PC-9 (cell line): ENCODE data around the gene GPLD1. TPM values are rescaled to one million over a fixed set of nuclear protein-coding genes. Genes with fewer than 3 reads are reported as not detected.

Experiments
- BruUV-seq: library from RNA; stranded (reverse); fragments of 400-500 nt; replicated peaks from 2 replicates; lab custom pipeline; 2021; lab: Mats Ljungman, UMichigan
- CTCF ChIA-PET: fragments of 300-600 bp; sonication (Branson Sonifier 250); formaldehyde crosslinking; loops from one replicate; lab custom pipeline; 2022; ENCODE audit warnings: antibody characterized with exemption; lab: Charles Lee
- POLR2A ChIA-PET: fragments of 300-600 bp; sonication (Branson Sonifier 250); formaldehyde crosslinking; loops from one replicate; lab custom pipeline; 2022; ENCODE audit warnings: antibody characterized with exemption; ENCODE audit not compliant: unreplicated experiment; lab: Charles Lee
- DNase-seq, 2 experiments: peaks; one replicate each; pipeline versions ENCODE4 v3.0.0 to v3.0.0-alpha.2; 2015 to 2022; ENCODE audit warnings: mixed read lengths in 1 of 2
- H2AFZ ChIP-seq: fragments of 200-600 bp; sonication (generic); 2 replicates; pipeline ENCODE4 v1.8.1; 2017; ENCODE audit warnings: antibody characterized with exemption
- H3F3A ChIP-seq: fragments of 200-600 bp; sonication (generic); 2 replicates; pipeline ENCODE4 v1.8.1; 2017; ENCODE audit warnings: antibody characterized with exemption, mild to moderate bottlenecking, low read depth; ENCODE audit not compliant: insufficient read depth
- H3K27ac ChIP-seq: fragments of 200-600 bp; sonication (generic); 2 replicates; pipeline ENCODE4 v1.6.1; 2016; ENCODE audit warnings: mixed run types
- H3K27me3 ChIP-seq: fragments of 200-600 bp; sonication (generic); 2 replicates; pipeline ENCODE4 v1.6.1; 2016; ENCODE audit warnings: low read depth, mixed run types; ENCODE audit not compliant: insufficient read depth
- H3K36me3 ChIP-seq: fragments of 200-600 bp; sonication (generic); 2 replicates; pipeline ENCODE4 v1.6.1; 2016; ENCODE audit warnings: low read depth, mixed run types
- H3K4me1 ChIP-seq: fragments of 200-600 bp; sonication (generic); replicated peaks from 2 replicates; pipeline ENCODE4 v1.6.1; 2016; ENCODE audit warnings: mixed run types; ENCODE audit not compliant: insufficient read depth
- H3K4me2 ChIP-seq: fragments of 200-600 bp; sonication (generic); 2 replicates; pipeline ENCODE4 v1.6.1; 2017; ENCODE audit warnings: mixed run types
- H3K4me3 ChIP-seq: fragments of 200-600 bp; sonication (generic); 2 replicates; pipeline ENCODE4 v1.6.1; 2016; ENCODE audit warnings: mixed run types
- H3K79me2 ChIP-seq: fragments of 200-600 bp; sonication (generic); 2 replicates; pipeline ENCODE4 v1.6.1; 2017; ENCODE audit warnings: low read depth, mixed run types
- H3K9me2 ChIP-seq: fragments of 200-600 bp; sonication (generic); 2 replicates; pipeline ENCODE4 v1.8.1; 2017; ENCODE audit warnings: mild to moderate bottlenecking; ENCODE audit not compliant: insufficient read depth
- H3K9me3 ChIP-seq: fragments of 200-600 bp; sonication (generic); 2 replicates; pipeline ENCODE4 v1.8.1; 2016; ENCODE audit warnings: low read depth; ENCODE audit not compliant: insufficient read depth
- H4K20me1 ChIP-seq: fragments of 200-600 bp; sonication (generic); 2 replicates; pipeline ENCODE4 v1.8.1; 2017; ENCODE audit not compliant: insufficient read depth
- EZH2 ChIP-seq: fragments of 200-600 bp; sonication (generic); IDR thresholded peaks from 2 replicates; pipeline ENCODE4 v1.8.0; 2017; ENCODE audit warnings: antibody characterized with exemption, low read depth
- intact Hi-C: fragments of 100-400 bp; cut with micrococcal nuclease; formaldehyde crosslinking; loops from one replicate; pipeline ENCODE4 v1.10.0; 2022; ENCODE audit not compliant: unreplicated experiment
- total RNA-seq: library from RNA; stranded (reverse); gene quantifications from 2 replicates; pipeline ENCODE4 v1.2.3, GENCODE V29; 2021
- TF ChIP-seq, protein P1 (sequence below): fragments of 200-600 bp; sonication (generic); conservative IDR thresholded peaks from 2 replicates; pipeline ENCODE4 v1.6.1; 2017; ENCODE audit warnings: mixed run types, antibody characterized with exemption, mild to moderate bottlenecking, moderate library complexity

Gene GPLD1
- total RNA-seq, 1 experiment from 2014 or later, result 2.0 TPM

DNA sequence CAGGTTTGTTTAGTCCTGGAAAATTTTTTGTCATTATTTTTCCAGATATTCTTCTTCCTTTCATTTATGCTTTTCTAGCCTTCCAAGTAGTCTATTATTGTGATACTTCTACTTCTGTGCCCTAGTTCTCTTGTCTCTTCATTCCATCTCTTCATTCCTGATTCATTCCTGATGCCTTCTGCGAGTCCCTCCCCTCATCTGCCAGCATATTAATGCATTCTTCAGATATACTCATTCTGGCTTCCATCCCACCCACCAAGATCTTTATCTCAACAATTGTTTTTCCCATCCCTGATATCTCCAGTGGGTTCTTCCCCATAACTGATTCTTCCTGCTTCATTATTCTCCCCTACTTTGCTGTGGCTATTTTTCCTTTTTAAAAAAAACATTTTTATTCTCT lies 40.6 kb upstream of the GPLD1 start:
- ChIA-PET POLR2A (no interaction called here), CTCF (interaction anchor here (0.6 kb wide), 1 partner anchor 1582 kb away, joined by 4 read pairs; no protein-coding TSS in a partner anchor)
- Histone ChIP-seq H3K4me2 (no peak overlapping the region), H3K27ac (no peak overlapping the region), H3K4me3 (no peak overlapping the region), H3K36me3 (no peaks in the 10 kb centered on the region), H3K9me2 (no peaks in the 10 kb centered on the region), H3K4me1 (no peaks in the 10 kb centered on the region), H3K9me3 (no peaks in the 10 kb centered on the region), H3F3A (no peaks in the 10 kb centered on the region), H3K27me3 (no peaks in the 10 kb centered on the region), H4K20me1 (no peaks in the 10 kb centered on the region), H2AFZ (no peak overlapping the region), H3K79me2 (no peaks in the 10 kb centered on the region)
- TF ChIP-seq, protein P1, sequence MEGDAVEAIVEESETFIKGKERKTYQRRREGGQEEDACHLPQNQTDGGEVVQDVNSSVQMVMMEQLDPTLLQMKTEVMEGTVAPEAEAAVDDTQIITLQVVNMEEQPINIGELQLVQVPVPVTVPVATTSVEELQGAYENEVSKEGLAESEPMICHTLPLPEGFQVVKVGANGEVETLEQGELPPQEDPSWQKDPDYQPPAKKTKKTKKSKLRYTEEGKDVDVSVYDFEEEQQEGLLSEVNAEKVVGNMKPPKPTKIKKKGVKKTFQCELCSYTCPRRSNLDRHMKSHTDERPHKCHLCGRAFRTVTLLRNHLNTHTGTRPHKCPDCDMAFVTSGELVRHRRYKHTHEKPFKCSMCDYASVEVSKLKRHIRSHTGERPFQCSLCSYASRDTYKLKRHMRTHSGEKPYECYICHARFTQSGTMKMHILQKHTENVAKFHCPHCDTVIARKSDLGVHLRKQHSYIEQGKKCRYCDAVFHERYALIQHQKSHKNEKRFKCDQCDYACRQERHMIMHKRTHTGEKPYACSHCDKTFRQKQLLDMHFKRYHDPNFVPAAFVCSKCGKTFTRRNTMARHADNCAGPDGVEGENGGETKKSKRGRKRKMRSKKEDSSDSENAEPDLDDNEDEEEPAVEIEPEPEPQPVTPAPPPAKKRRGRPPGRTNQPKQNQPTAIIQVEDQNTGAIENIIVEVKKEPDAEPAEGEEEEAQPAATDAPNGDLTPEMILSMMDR, result no peak
- no peak for TF ChIP-seq EZH2
- no TSS peak for BruUV-seq
- DNase-seq, result no peak
- intact Hi-C loops, result loop anchor here (10.0 kb wide), 1 partner anchor 485 kb away; no protein-coding TSS in a partner anchor

DNA sequence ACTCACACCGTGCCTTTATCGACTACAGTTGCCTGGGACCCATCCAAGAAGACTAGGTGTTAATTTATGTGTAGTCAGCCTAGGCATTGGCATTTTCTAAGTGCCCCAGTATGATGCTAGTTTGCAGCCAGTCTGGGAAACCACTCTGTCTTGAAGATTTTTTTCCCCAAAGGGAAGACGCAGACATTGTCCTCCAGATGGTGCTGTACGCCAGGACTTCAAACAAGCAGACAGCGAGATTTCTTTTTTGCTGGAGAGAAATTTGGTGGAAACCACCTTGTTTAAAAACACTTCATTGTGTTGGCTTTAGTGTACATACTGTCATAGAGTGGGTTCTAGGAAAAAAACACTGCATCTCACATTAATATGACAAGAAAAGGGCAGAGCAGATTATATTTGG lies 35.4 kb upstream of the GPLD1 start:
- Histone ChIP-seq H3K36me3 (no peaks in the 10 kb centered on the region), H3K4me3 (no peak overlapping the region), H2AFZ (no peak overlapping the region), H3K4me1 (no peaks in the 10 kb centered on the region), H3K9me3 (no peaks in the 10 kb centered on the region), H3K79me2 (no peaks in the 10 kb centered on the region), H3F3A (no peaks in the 10 kb centered on the region; the same call in 1 of the 2 replicates), H3K4me2 (no peak overlapping the region), H3K9me2 (no peaks in the 10 kb centered on the region), H3K27me3 (no peaks in the 10 kb centered on the region), H4K20me1 (no peaks in the 10 kb centered on the region), H3K27ac (no peak overlapping the region)
- BruUV-seq, result no TSS peak
- ChIA-PET CTCF (interaction anchor here (0.7 kb wide), 1 partner anchor 93 kb away, joined by 9 read pairs; no protein-coding TSS in a partner anchor), POLR2A (no interaction called here)
- TF ChIP-seq, protein P1, result peak; percentile 73
- no peak for TF ChIP-seq EZH2
- peak in 1 of 2 experiments; percentile 38 for DNase-seq
- intact Hi-C loops, result loop anchor here (1.0 to 10.0 kb wide), 5 partner anchors 170 to 545 kb away; no protein-coding TSS in a partner anchor

DNA sequence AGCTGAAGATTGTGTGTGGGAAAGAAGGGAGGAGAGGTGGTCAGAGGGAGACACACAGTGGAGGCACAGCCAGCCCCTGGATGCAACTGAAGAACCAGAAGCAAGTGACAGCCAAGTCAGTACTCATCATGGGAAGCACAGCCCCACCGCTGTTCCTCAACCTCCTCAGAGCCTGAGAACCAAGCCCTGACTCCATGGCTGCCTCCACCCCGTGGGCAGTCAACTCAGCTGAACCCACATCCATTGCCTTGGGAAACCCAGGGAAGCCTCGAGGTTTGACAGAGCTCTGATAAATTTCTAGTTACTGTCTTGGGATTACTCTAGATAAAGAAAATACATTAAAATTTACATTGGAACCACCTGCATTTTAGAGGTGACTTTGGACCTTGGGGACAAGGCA lies 35.0 kb upstream of the GPLD1 start:
- H3K79me2 ChIP-seq, result no peaks in the 10 kb centered on the region
- no TSS peak for BruUV-seq
- intact Hi-C loops, result loop anchor here (2.0 to 10.0 kb wide), 3 partner anchors 242 to 490 kb away; no protein-coding TSS in a partner anchor
- no peaks in the 10 kb centered on the region for H3K9me2 ChIP-seq
- no peaks in the 10 kb centered on the region for H3K27me3 ChIP-seq
- no peak overlapping the region for H3K27ac ChIP-seq
- H3K4me2 ChIP-seq, result no peak overlapping the region
- H3K9me3 ChIP-seq, result no peaks in the 10 kb centered on the region
- H2AFZ ChIP-seq, result no peak overlapping the region
- TF ChIP-seq EZH2, result no peak
- TF ChIP-seq, protein P1, result no peak
- H3K4me3 ChIP-seq, result no peak overlapping the region
- no peaks in the 10 kb centered on the region for H4K20me1 ChIP-seq
- no peaks in the 10 kb centered on the region for H3K4me1 ChIP-seq
- H3K36me3 ChIP-seq, result no peaks in the 10 kb centered on the region
- ChIA-PET POLR2A (no interaction called here), CTCF (no interaction called here)
- H3F3A ChIP-seq, result no peaks in the 10 kb centered on the region; the same call in 1 of the 2 replicates
- DNase-seq, result no peak
